HG02759 (cell line): Measurements from ENCODE around the gene HGFAC.
A peak's percentile ranks its signal among the peaks of the same experiment; 100 is the strongest.
"Not testable (repeated sequence)": the region's sequence is repeated elsewhere in the genome, so short reads cannot be mapped to it uniquely, and the experiment has no call there.

ENCODE experiments used
- ATAC-seq: cut with Tn5 transposase; IDR thresholded peaks from one replicate; pipeline ENCODE4 v1.9.1; 2021; ENCODE audit warnings: mild to moderate bottlenecking, moderate library complexity; ENCODE audit not compliant: unreplicated experiment

Gene HGFAC

GRCh38 chr4:3440011-3440410 is 1.8 kb upstream of the HGFAC start:
- no peak for ATAC-seq

- no peak for ATAC-seq
Measured at GRCh38 chr4:3440979-3441500, 728 bp upstream of the HGFAC start.

- ATAC-seq = no peak
Measured at GRCh38 chr4:3442460-3442958, 741 bp downstream of the HGFAC start.

- peak; percentile 78 for ATAC-seq
Measured at GRCh38 chr4:3442959-3443749, 1.4 kb downstream of the HGFAC start.

- no peak for ATAC-seq
Measured at GRCh38 chr4:3443750-3444309, 2.1 kb downstream of the HGFAC start.

GRCh38 chr4:3444351-3445110 is 2.8 kb downstream of the HGFAC start:
- ATAC-seq = no peak

GRCh38 chr4:3445111-3445820 is 3.5 kb downstream of the HGFAC start:
- ATAC-seq = no peak

- ATAC-seq = no peak
Measured at GRCh38 chr4:3445829-3446545, 4.2 kb downstream of the HGFAC start.

- no peak for ATAC-seq
Measured at GRCh38 chr4:3446631-3447320, 5.0 kb downstream of the HGFAC start.

GRCh38 chr4:3447431-3448395 is 5.9 kb downstream of the HGFAC start:
- no peak for ATAC-seq

GRCh38 chr4:3449047-3449573 is 7.3 kb downstream of the HGFAC start:
- ATAC-seq = no peak

GRCh38 chr4:3449574-3450534 is 8.1 kb downstream of the HGFAC start:
- no peak for ATAC-seq

- no peak for ATAC-seq
Measured at GRCh38 chr4:3450643-3451042, 8.9 kb downstream of the HGFAC start.

- no peak for ATAC-seq
Measured at GRCh38 chr4:3451956-3452355, 10.2 kb downstream of the HGFAC start.

- no peak for ATAC-seq
Measured at GRCh38 chr4:3452376-3452775, 10.6 kb downstream of the HGFAC start.

GRCh38 chr4:3455596-3455995 is 13.8 kb downstream of the HGFAC start:
- ATAC-seq = not testable (repeated sequence)

GRCh38 chr4:3458371-3458770 is 16.6 kb downstream of the HGFAC start:
- ATAC-seq = no peak
